H1 (cell line): ENCODE data around the gene CD164L2. TPM values are rescaled to one million over a fixed set of nuclear protein-coding genes. Genes with fewer than 3 reads are reported as not detected.

Experiments
- CHD7 ChIP-seq: fragments of 300-600 bp; sonication (generic); IDR thresholded peaks from 2 replicates; pipeline ENCODE4 v1.7.1; 2012; ENCODE audit warnings: low read length, moderate library complexity, mild to moderate bottlenecking, inconsistent platforms; ENCODE audit not compliant: insufficient replicate concordance
- MAFK ChIP-seq: IDR thresholded peaks from 2 replicates; pipeline ENCODE4 v1.6.1; 2012; ENCODE audit warnings: low read depth, mild to moderate bottlenecking, improper control_type of control experiment, low read length
- POLR2A ChIP-seq, 2 experiments: IDR thresholded peaks; 1 replicate in 1 of 2; 2 replicates in 1 of 2; pipeline ENCODE4 v1.6.1; 2011; ENCODE audit warnings: low read depth in 2 of 2, low read length in 2 of 2, mild to moderate bottlenecking in 2 of 2; ENCODE audit errors: control extremely low read depth in 1 of 2
- polyA plus RNA-seq, 7 experiments: library from polyadenylated mRNA; depleted of rRNA in 3 of 7; stranded (reverse) in 5 of 7; unstranded in 2 of 7; fragments of >200 nt in 5 of 7; fragments of 200-250 nt in 2 of 7; gene quantifications; 1 replicate in 5 of 7; 2 replicates in 1 of 7; 4 replicates in 1 of 7; pipeline versions ENCODE4 v1.2.1 to v1.2.3, GENCODE V29; 2011 to 2013; ENCODE audit warnings: missing spikeins in 2 of 7, mixed read lengths in 2 of 7
- total RNA-seq: library from RNA; stranded (reverse); fragmentation: NEBNext Ultra II Directional; extraction: Animal tissue kit (Norgen Biotek cat#: 25700); gene quantifications from 2 replicates; pipeline ENCODE4 v1.2.1, GENCODE V29; 2021

Gene CD164L2
- total and polyA plus RNA-seq, 2 of the 8 experiments (the other 6 are each of a cell fraction or from before 2014, with no cell fraction given): 3.3 TPM

- no peak for TF ChIP-seq CHD7
- no peak for TF ChIP-seq MAFK
- no peak; a peak in 1 of 3 replicates for TF ChIP-seq POLR2A (IDR thresholded peaks at IDR 0.05; ENCODE audit: control extremely low read depth in 1 of 2, low read depth in 2 of 2, low read length in 2 of 2)
Measured at GRCh38 chr1:27391511-27392095, 8.5 kb upstream of the CD164L2 start (continued).
